GM18858 (cell line): ENCODE measurements around the gene PICK1.
"Not testable (repeated sequence)": the region's sequence is repeated elsewhere in the genome, so short reads cannot be mapped to it uniquely, and the experiment has no call there.

ENCODE experiments used
- ATAC-seq: cut with Tn5 transposase; IDR thresholded peaks from one replicate; pipeline ENCODE4 v1.9.1; 2021; ENCODE audit not compliant: unreplicated experiment

The PICK1 gene

DNA sequence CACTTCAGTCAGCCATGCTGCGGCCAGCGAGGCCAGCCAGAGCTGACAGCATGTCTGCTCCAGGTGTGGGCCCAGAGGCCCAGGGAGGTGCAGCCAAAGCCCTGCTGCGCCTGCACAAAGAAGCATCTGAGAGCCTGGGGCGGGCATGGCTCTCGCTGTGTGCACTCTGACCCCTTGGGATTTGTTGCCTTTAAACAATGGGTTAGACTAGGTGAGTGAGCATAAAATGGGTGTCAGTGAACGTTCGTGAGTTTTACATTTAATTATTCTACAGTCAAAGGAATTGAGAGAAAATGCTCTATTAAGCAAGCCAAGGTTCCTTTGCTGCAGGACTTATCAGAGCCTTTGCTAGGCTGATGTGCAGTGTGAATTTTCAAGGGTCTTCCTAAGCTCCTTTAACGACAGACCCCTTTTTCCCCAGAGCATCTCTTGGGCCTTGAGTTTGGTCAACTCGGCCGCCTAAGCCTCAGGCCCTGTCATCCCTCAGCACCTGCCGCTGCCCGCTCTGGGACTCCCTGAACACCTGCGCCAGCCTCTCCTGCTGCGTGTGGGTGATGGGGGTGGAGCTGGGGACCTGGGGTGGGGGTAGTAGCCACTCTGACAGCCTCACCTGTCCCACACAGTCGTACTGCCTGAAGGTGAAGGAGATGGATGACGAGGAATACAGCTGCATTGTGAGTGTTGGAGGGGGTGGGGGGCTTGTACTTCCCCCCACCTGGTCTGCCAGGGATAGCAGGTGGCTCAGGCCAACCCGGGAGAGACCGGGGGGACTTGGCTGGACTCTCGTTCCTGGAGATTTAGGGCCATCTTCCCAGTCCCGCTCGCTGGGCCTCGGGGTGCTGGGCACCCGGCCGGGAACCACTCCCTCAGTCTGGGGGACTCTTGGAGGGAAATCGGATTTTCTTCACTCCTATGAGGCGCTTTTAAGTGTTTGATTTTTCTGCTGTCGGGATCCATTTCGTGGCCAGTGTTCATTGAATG is 16.2 kb downstream of the PICK1 start:
- no peak for ATAC-seq

DNA sequence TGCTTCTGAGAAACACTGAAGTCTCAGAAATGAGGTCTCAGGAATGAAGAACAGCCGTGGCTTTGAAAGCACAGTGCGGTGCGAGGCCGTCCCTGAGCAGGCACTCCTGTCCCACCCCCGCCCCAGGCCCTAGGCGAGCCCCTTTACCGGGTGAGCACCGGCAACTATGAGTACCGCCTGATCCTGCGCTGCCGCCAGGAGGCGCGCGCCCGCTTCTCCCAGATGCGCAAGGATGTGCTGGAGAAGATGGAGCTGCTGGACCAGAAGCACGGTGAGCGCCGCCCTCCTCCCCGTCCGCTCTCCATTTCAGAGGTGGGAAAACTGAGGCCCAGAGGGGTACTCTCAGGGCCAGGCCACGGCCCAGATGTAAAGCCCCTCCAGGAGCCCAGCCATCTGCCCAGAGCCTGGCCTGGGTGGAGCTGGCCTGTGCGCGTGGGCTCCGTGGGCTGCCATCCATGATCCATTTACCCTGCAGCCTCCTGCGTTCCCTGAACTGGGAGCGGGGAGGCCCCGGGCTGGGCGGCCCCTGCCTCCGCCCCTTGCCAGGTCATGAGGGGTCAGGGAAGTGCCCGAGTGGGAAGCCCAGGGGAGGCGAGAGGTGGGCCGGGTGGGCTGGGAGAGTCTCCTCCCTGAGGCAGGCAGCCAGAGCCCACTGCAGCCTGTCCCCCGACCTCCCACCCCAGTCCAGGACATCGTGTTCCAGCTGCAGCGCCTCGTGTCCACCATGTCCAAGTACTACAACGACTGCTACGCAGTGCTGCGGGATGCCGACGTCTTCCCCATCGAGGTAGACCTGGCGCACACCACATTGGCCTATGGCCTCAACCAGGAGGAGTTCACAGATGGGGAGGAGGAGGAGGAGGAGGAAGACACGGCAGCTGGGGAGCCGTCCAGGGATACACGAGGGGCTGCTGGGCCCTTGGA is 17.2 kb downstream of the PICK1 start:
- no peak for ATAC-seq

DNA sequence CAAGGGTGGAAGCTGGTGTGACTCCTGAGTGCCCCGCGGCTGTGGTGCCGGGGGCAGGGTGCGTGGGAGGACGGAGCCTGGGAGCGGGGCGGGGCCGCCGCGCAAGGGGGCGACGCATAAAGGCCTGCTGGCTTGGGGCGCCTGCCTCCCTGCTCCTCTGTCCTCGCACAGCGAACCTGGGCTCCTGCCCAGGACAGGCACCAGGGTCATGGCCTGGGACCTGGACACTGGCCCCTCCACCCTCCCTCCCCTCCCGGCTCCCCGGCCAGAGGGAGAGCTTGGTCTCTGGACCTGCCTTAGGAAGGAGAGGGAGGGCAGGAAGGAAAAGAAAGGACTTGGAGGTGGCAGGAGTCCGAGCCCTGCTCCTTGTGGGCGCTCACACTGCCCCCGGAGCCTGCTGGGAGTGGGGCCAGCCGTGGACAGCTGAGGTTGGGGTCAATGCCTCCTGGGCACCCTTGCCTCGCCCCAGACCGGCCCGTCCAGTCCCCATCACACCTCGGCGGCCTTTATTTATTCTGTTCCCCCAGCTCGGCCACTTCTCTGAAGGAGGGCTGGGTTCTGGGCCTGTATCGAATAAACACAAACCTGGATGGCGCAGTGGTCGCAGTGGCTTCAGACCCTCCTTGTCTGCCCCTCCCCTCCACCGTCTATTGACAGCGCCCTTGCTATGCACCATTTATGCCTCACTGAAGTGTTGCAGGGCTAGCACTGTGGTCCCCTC is 18.1 kb downstream of the PICK1 start:
- no peak for ATAC-seq

DNA sequence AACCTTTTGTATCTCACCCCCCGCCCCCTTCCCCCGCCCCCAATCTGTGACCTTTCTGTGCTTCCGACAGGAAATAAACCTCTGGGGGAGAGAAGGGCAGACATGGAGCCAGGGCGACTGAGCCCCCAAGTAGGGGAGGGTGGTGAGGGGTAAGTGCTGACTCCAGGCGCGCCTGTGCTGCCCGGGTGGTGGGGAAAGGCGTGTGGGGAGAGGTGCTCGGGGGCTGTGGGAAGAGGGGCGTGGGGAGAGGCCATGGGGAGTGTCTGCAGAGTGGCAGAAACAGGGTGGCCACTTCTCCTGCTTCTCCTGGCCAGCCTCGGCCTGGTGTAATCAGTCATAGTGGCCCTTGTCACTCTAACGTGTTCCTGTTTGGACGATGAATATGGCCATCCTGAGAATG is 18.8 kb downstream of the PICK1 start:
- ATAC-seq, result no peak

DNA sequence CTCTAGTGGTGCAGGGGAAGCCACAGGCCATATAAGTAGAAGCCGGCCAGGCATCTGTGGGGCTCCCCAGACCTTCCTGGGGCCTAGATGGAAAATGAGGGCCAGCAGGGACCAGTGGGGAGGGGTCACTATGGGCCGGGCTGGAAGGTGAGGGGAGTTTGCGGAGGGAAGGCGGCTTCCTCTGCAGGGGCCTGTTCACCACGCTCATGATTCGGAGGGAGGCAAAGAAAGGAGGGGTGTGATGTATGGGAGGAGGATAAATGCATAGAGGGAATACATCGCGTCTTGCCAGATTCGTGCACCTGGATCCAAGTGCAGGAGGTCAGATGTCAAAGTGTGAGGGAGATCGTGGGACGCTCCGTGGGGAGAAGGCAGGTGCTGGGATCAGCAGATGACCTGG is 19.9 kb downstream of the PICK1 start:
- no peak for ATAC-seq

DNA sequence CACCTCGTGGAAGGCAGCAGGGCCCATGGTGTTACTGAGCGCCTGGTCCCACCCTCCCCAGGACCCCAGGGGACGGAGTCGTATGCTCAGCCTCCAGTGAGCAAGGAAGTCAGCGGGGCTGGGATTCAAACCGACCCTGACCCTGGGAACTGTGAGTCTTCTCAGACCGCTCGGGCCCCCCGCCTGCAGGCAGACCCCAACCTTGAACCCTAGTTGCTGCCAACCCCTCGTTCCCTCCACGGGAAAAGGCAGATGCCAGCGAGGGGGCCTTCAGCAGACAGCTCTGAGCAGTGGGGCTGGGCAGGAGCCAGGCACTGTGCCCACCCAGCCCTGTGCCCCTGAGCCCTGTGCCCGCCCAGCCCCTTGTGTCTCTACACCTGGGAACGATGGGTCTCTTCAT is 20.4 kb downstream of the PICK1 start:
- ATAC-seq, result no peak

DNA sequence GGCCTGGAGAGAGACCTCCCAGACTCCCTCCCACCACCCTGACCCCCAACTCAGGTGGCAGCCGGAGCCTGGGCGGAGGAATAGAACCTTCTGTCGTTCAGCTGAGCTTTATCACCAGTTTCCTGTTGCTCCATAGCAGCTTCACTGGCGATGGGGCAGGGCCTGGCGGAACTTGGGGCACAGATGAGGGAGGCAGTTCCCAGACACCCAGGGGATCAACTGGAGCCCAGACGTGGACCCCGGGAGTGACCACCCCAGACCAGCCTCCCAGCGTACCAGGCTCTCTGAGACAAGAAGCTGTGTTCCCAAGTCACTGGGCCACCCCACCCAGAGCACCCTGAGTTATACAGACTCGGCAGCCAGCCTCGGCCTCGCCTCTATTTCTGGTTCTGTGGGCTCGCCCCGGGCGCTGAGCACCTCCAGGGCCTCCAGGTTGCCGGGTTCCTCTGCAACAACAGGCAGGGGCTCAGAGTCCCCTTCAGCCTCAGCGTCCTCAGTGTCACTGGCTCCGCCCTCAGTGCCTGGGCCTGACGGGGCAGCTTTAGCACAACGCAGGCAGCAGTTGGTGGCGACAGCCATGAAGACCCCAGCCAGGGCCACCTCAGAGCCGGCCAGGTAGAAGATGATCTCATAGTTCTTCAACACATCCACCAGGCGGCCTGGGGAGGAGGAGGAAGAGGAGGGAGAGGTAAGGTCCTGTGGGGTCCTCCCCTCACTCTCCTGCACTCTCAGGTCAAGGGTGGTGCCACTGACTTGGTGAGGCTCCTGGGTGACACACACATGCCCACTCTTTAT is 21.0 kb downstream of the PICK1 start:
- no peak for ATAC-seq

DNA sequence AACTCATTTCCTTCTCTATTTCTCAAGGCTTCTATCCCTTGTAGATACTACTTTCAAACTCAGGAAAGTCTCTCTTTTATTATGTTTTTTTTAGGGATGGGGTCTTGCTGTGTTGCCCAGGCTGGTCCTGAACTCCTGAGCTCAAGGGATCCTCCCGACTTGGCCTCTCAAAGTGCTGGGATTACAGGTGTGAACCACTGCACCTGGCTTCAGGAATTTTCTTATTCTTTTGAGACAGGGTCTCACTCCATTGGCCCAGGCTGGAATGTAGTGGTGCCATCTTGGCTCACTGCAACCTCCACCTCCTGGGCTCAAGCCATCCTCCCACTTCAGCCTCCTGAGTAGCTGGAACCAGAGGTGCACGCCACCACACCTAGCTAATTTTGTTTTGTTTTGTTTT is 22.0 kb downstream of the PICK1 start:
- not testable (repeated sequence) for ATAC-seq

DNA sequence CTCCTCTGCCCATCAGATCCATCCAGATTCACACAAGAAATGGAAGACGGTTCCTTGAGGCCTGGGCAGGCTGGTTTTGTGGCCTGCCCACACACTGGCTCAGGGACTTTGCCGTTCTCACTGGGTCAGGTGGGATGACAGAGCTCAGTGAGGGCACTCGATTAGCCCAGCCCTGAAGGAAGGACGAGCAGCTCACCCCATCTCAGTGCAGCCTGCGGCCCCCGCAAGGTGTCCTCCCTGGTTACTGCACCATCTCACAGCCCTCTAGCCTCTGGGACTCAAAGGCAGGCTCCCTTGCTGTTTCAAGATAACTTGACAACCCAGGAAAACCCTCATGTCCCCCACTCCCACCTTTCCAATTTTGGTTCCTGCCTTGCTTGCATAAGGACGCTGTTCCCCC is 22.6 kb downstream of the PICK1 start:
- no peak for ATAC-seq

DNA sequence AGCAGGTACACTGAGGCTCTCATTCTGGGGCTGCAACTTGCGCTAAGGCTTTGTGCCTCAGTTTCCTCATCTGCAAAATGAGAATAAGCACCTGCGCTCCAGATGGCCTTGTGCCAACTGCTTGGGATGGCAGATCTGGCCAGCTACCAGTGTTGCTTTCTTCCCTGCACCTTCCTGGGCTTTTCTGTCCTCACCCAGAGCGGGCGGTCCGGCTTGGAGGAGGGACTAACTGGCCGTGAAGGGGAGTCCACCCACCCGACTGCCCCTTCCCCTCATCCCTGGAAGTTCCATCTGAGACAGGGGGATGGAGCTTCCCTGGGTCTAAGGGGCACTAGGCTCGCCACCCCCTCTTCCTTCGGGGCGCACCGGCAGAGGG is 23.3 kb downstream of the PICK1 start:
- no peak for ATAC-seq

DNA sequence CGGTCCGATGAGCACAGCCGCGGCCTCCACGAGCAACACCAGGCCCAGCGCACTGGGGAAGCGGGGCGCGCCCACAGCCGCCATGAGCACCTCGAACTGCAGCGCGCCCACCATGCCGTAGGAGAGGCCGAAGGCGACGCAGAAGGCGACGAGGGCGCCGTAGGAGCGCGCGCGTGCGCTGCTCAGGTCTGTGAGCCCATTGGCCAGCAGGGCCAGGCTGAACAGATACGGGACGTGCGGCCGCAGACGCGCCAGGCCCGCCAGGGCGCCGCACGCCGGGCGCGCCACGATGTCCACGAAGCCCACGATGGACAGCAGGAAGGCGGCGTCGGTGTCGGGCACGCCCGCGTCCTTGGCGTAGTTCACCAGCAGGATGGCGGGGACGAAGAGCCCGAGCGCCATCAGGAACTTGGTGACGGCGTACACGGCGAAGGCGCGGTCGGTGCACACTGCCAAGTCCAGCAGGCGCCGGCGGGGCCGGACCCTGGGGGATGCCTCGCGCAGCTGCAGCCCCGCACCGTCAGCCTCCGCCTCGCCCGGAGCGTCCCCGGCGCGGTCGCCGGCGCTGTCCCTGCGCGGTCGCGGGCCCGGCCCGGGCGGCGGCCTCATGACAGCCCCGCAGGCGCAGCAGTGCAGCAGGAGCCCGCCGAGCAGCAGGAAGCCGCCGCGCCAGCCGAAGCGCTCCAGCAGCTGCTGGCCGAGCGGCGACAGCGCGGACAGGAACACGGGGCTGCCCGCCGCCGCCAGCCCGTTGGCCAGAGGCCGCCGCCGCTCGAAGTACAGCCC is 23.8 kb downstream of the PICK1 start:
- ATAC-seq, result no peak

DNA sequence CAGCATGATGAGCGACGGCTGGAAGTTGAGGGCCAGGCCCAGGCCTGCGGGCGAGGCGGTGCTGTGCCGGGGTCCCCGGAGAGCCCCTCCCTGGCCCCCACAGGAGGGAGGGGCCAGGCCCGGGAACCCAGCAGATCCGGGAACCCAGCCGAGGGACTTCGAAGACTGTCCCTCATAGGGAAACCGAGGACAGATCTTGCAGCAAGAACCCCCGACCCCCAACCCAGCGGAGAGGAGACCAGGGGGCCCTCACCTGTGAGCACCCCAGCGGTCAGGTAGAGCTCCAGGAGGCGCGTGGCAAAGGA is 24.4 kb downstream of the PICK1 start:
- no peak for ATAC-seq

DNA sequence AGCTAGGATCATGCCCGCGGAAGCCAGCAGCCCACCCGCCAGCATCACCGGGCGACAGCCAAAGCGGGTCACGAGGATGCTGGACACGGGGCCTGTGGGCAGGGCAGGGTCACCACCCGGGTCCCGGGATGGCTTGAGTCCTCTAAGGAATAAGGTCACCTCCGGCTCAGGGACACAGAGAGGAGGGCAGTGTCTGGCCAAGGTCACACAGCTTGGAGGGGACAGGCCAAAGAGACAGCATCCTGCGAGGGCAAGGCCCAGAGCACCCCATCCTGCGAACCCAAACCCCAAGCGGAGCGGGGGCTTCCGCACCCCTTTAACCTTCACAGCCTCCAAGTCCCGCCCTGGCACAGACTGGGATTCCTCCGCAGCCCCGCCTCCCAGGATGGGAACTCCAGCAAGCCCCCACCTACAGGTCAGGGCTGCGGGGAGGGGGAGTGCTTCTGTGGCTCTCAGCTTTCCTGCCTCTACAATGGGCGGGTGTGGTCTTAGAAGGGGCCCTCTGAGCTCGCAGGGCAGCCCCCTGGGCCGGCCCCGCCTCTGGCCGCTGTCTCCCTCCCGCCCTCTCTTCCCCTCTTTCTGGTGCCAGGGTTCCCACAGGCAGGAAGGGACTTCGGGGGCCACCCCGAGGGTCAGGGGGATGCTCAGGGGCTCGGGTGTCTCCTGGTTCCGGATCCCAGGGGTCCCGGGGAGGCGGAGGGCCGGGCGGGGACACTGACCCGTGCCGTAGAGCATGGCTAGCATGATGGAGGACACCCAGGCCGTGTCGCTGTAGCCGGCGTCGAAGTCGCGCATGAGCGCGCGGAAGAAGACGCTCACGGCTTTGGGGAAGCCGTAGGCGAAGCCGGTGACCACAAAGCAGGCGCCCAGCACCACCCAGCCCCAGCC is 25.0 kb downstream of the PICK1 start:
- ATAC-seq, result no peak

DNA sequence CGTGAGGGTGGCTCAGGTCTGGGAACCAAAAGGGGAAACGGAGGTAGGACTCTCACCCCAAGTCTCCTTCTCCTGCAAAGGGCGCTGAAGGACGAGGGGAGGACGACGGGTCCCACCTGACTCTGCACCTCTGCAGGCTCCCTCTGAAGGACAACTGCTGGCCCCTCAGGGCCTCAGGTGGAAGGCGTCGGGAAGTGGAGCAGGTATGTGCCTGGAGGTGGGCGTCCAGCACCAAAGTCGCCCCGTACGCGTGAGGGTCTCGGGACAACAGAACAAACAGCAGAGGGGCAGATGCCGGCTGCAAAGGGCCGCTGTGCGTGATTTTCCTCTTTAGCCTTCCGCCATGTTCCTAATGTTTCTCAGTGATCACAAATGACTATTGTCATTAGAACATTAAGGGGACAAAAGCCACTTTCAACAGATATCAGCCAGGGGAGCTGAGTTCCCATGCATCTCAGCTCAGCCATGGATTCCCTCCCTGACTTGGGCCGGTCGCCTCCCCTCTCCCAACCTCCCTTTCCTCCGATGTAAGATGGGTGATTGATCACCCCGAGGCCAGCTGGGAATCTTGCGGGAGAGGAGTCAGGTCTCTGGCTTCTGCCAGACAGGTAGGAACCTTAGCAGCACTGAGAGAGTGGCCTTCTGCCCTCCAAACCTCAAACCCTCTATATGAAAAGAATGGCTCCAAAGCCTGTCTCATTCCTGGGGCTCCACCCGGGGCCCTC is 25.9 kb downstream of the PICK1 start:
- ATAC-seq, result no peak

DNA sequence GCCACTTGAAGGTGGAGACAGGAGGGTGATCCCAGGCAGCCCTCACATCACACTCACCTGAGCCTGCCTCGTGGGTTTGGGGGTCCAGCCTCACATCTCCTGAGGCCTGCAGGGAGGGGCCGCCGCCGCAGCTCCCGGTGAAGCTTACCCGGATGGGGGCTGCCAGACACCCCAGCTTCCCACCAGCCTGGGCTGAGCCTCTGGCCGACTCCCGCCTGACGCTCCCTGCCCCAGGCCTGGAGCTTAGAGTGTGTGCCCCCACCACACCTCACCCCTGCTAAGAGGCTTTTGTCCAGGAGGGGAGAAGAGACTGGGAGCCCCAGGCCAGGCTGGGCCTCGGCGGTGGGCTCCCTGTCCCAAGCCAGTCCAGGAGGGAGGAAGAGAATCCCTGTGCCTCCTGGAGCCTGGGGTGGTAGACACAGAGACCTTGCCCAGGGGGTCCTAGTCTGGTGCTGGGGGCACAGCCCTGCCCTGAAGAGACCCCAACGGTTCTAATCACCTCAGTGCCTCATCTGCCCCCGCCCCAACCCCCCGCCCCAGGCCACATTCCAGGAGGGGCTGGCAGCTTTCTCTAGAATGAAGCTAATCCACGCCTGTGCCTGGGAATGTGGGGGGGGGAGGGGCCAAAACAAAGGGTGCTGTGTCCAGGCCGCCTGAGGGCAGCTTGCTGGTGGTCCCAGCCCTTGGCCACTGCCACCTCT is 26.9 kb downstream of the PICK1 start, which contains the start of gene SLC16A8:
Gene SLC16A8 (minus strand): TSS at position 254 of the 701 bp plus-strand sequence. CDS start 1,311 bp downstream, outside the sequence.
- no peak for ATAC-seq

DNA sequence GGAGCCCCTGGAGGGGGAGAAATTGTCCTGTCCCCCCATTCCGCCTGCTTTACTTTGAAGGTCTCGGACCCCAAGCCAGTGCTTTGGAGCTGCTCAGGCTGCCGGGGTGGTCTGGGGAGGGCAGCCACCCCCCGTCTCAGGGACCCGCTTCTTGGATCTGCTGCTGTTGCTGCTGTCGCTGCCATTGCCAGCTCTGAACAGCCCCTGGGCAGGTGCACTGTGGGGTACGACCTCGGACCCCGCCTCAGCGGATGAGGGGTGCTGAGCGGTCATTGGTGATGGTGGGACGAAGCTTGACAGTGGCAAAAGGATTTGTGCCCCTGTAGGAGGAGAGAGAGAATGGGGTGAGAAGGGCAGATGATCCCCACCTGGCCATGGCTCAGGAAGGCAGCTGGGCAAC is 27.9 kb downstream of the PICK1 start:
- ATAC-seq, result no peak

DNA sequence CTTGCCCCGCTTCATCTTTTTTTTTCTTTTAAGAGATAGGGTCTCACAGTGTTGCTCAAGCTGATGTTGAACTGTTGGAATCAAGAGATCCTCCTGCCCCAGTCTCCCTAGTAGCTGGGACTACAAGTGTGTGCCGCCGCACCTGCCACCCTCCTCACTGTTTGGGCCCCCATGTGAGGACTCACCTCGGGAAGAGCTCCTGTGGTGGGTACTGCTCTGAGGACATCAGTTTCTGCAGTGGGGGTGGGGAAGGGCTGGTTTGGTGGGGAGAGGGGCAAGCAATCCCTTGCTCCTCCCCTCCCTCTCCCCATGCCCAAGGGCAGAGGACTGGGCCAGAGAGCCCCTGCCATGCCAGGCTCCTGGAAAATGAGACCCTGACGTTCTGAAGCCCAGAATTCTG is 28.3 kb downstream of the PICK1 start:
- no peak for ATAC-seq
